ENCODE results near the gene SLC27A4. TPM values are rescaled to one million over a fixed set of nuclear protein-coding genes. Genes with fewer than 3 reads are reported as not detected.

The SLC27A4 gene
- total and polyA plus RNA-seq, 10 of the 15 experiments (the other 5 are each of a cell fraction or from before 2014, with no cell fraction given), result 0.13 to 14.0 (median 7.6) TPM

DNA sequence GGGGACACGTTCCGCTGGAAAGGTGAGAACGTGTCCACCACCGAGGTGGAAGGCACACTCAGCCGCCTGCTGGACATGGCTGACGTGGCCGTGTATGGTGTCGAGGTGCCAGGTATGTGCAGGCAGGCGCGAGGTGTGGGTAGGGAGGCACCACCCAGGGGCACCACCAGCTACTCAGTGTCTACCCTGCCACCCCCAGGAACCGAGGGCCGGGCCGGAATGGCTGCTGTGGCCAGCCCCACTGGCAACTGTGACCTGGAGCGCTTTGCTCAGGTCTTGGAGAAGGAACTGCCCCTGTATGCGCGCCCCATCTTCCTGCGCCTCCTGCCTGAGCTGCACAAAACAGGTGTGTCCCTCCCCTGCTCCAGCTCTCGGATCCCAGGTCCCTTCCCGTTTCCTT, 15.1 kb downstream of the SLC27A4 start:
- RAD21 ChIA-PET (ENCODE audit: unreplicated experiment), result no interaction called here
- 98% methylated on average over 15 of the region's 19 CpGs for WGBS (ENCODE audit: insufficient coverage, insufficient replicate concordance, low lambda C conversion rate, missing lambda C conversion rate)
- POLR2A ChIA-PET, result no interaction called here

GRCh38 chr9:128358090-128358489, 17.8 kb downstream of the SLC27A4 start:
- TF ChIP-seq ESRRA (IDR thresholded peaks at IDR 0.05; ENCODE audit: low read length) (no peak), CHD2 (IDR thresholded peaks at IDR 0.05; ENCODE audit: borderline replicate concordance, low read depth, low read length) (no peak), BCLAF1 (IDR thresholded peaks at IDR 0.05) (no peak), PKNOX1 (IDR thresholded peaks at IDR 0.05) (no peak), KDM1A (IDR thresholded peaks at IDR 0.05; ENCODE audit: borderline replicate concordance) (no peak)
- TF ChIP-seq, protein P1, sequence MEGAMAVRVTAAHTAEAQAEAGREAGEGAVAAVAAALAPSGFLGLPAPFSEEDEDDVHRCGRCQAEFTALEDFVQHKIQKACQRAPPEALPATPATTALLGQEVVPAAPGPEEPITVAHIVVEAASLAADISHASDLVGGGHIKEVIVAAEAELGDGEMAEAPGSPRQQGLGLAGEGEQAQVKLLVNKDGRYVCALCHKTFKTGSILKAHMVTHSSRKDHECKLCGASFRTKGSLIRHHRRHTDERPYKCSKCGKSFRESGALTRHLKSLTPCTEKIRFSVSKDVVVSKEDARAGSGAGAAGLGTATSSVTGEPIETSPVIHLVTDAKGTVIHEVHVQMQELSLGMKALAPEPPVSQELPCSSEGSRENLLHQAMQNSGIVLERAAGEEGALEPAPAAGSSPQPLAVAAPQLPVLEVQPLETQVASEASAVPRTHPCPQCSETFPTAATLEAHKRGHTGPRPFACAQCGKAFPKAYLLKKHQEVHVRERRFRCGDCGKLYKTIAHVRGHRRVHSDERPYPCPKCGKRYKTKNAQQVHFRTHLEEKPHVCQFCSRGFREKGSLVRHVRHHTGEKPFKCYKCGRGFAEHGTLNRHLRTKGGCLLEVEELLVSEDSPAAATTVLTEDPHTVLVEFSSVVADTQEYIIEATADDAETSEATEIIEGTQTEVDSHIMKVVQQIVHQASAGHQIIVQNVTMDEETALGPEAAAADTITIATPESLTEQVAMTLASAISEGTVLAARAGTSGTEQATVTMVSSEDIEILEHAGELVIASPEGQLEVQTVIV (IDR thresholded peaks at IDR 0.05; ENCODE audit: borderline replicate concordance, partially characterized antibody), result no peak
- POLR2A ChIA-PET, result interaction anchor here (0.6 kb wide), 1 partner anchor 902 kb away, joined by 7 read pairs; no protein-coding TSS in a partner anchor
- in situ Hi-C loops (cut with MboI) (no loop called here), intact Hi-C loops (cut with micrococcal nuclease; ENCODE audit: unreplicated experiment) (no loop called here)
- no peak overlapping the region for H2AFZ ChIP-seq (ENCODE audit: control insufficient read depth, low read depth, low read length)
- H3K9ac ChIP-seq (ENCODE audit: control insufficient read depth, insufficient read depth, low read length), result no peak overlapping the region
- FAIRE-seq (no peak), ATAC-seq (no peak), DNase-seq (ENCODE audit: low read depth, low spot score) (no peak)
- H3K27me3 ChIP-seq (replicated peaks in 1 of 2; ENCODE audit: control insufficient read depth in 2 of 2, insufficient read depth in 2 of 2, low read length in 1 of 2), result no peaks in the 10 kb centered on the region
- H3K4me3 ChIP-seq, result no peak overlapping the region
- BruUV-seq (replicated peaks), result no TSS peak
- no peak overlapping the region for H3K4me2 ChIP-seq (ENCODE audit: control insufficient read depth, insufficient read depth)
- 94% methylated on average over 8 of the region's 8 CpGs for WGBS (ENCODE audit: insufficient coverage, insufficient replicate concordance, low lambda C conversion rate, missing lambda C conversion rate)
- RAD21 ChIA-PET (ENCODE audit: unreplicated experiment), result no interaction called here
- H3K9me3 ChIP-seq (replicated peaks; ENCODE audit: control insufficient read depth, insufficient read depth, low read length), result no peaks in the 10 kb centered on the region
- H4K20me1 ChIP-seq (ENCODE audit: control insufficient read depth, insufficient read depth), result no peaks in the 10 kb centered on the region
- H3K4me1 ChIP-seq (ENCODE audit: control insufficient read depth, insufficient read depth, low read length), result peaks cover 7% of the 10 kb centered on the region
- no peak overlapping the region for H3K27ac ChIP-seq (ENCODE audit: control insufficient read depth, insufficient read depth)
- SMC1A ChIA-PET (ENCODE audit: uncharacterized antibody, unreplicated experiment), result no interaction called here
- H3K79me2 ChIP-seq (ENCODE audit: control insufficient read depth, insufficient read depth, low read length), result no peaks in the 10 kb centered on the region
- CTCF ChIA-PET, result no interaction called here
- peaks cover 0 to 1% of the 10 kb centered on the region in 2 experiments; a peak in 2 of 4 replicates for H3K36me3 ChIP-seq (ENCODE audit: control insufficient read depth in 2 of 2, insufficient read depth in 2 of 2, low read length in 1 of 2)

More for the DNA sequence above, 15.1 kb downstream of the SLC27A4 start:
- H3K4me1 ChIP-seq (ENCODE audit: control insufficient read depth, insufficient read depth, low read length), result no peaks in the 10 kb centered on the region
- H3K27me3 ChIP-seq (replicated peaks in 1 of 2; ENCODE audit: control insufficient read depth in 2 of 2, insufficient read depth in 2 of 2, low read length in 1 of 2), result no peaks in the 10 kb centered on the region
- TF ChIP-seq NFIC (IDR thresholded peaks at IDR 0.05; ENCODE audit: low read depth, low read length), result no peak
- no peak for TF ChIP-seq ZNF217 (IDR thresholded peaks at IDR 0.05)
- H3K27ac ChIP-seq (ENCODE audit: control insufficient read depth, insufficient read depth), result no peak overlapping the region
- in situ Hi-C loops (cut with MboI), result no loop called here
- H2AFZ ChIP-seq (ENCODE audit: control insufficient read depth, low read depth, low read length), result no peak overlapping the region
- ChIA-PET SMC1A (ENCODE audit: uncharacterized antibody, unreplicated experiment) (no interaction called here), CTCF (interaction anchor here (1.3 kb wide), 1 partner anchor 64 kb away, joined by 3 read pairs; no protein-coding TSS in a partner anchor)
- H4K20me1 ChIP-seq (ENCODE audit: control insufficient read depth, insufficient read depth), result no peaks in the 10 kb centered on the region
- no peak for ATAC-seq
- no peak for FAIRE-seq
- intact Hi-C loops (cut with micrococcal nuclease; ENCODE audit: unreplicated experiment), result no loop called here
- no peaks in the 10 kb centered on the region for H3K9me3 ChIP-seq (replicated peaks; ENCODE audit: control insufficient read depth, insufficient read depth, low read length)
- no peak overlapping the region for H3K4me3 ChIP-seq
- H3K4me2 ChIP-seq (ENCODE audit: control insufficient read depth, insufficient read depth), result no peak overlapping the region
- no TSS peak for BruUV-seq (replicated peaks)
- no peak overlapping the region for H3K9ac ChIP-seq (ENCODE audit: control insufficient read depth, insufficient read depth, low read length)
- DNase-seq (ENCODE audit: low read depth, low spot score), result no peak
- H3K36me3 ChIP-seq (ENCODE audit: control insufficient read depth in 2 of 2, insufficient read depth in 2 of 2, low read length in 1 of 2), result peaks cover 0 to 1% of the 10 kb centered on the region in 2 experiments; a peak in 2 of 4 replicates
- no peaks in the 10 kb centered on the region for H3K79me2 ChIP-seq (ENCODE audit: control insufficient read depth, insufficient read depth, low read length)

Data from GM12878 (cell line).